T47D (cell line): ENCODE measurements around the gene AMER3.

Experiments
- DNase-seq, 2 experiments: peaks; one replicate each; pipeline versions ENCODE4 v3.0.0 to v3.0.0-alpha.2; 2011 to 2012; ENCODE audit warnings: low read depth in 1 of 2, low spot score in 1 of 2
- JUND ChIP-seq: IDR thresholded peaks from 2 replicates; pipeline ENCODE4 v1.6.1; 2012; ENCODE audit warnings: low read depth
- in situ Hi-C: cut with HindIII; loops from 2 replicates; pipeline ENCODE4 v1.10.0; 2016; ENCODE audit warnings: low sequenced_read_pairs, low pct_unique_long_range_greater_than_20kb

Gene AMER3

DNA sequence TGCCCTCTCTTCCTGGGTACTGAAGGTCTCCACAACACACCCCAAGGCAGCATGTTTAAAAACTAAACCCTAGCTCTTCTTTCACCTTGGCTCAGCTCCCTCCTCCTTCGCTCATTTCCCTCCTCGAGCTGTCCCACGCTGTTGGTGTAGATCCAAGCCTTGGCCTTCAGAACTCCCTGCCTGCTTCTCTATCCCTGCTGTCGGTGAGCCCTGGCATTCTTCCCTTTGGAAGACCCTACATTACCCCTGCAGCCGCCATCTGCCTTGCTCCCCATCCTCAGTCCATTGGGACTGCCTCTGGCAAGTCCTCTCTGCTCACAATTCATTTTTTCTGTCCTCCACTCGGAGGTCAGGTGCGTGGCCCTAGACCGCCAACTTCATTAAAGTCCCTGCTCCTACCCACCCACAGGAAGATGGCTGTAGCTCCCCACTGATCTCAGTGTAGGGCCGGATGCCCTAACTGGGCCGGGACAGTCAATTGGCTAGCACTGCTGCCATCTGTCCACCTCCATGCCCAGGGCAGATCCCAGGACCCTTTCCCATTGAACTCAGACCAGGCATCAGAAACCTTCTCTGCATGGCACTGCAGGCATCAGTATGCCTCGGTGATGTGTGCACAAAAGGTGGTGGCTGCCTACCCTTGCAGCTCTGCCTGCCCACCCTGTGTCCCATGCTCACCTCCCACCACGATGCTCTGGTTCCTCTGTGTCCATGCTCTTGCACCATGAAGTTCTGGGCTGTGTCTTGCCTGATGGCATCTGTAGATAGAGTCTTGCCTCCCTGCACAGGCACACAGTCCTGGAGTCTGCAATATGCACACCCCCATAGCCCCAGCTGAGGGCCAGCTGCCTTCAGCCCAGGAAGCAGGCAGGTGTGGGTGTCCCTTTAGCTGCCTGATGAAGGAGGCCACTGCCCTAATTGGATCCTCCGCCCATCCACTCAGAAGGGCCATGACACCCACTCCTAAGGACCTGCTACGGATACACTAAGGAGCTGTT, 5.7 kb downstream of the AMER3 start:
- in situ Hi-C loops = no loop called here
- TF ChIP-seq JUND = no peak
- DNase-seq = no peak

- in situ Hi-C loops = no loop called here
Observed at GRCh38 chr2:130762031-130762909, 6.9 kb downstream of the AMER3 start.

GRCh38 chr2:130762910-130763385, 7.6 kb downstream of the AMER3 start:
- in situ Hi-C loops = no loop called here
- TF ChIP-seq JUND = no peak
- DNase-seq = no peak

More at GRCh38 chr2:130762031-130762909, 6.9 kb downstream of the AMER3 start:
- no peak for TF ChIP-seq JUND
- no peak for DNase-seq

DNA sequence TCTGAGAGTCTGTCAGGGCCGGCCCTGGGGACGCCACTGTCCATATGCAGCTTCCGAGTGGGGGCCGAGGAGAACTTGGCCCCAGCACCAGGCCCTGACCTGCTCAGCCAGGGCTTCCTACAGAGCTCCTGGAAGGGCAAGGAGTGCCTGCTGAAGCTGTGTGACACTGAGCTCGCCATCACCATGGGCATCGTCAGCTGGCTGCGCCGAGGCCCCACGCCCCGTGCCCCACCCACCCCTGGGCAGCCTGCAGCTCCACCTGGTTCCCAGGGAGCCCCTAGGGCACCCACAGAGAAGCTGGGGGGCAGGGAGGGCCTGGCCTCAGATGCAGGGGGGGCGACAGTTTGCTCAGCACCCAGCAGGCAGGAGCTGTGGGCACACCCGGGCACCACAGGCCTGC, 8.1 kb downstream of the AMER3 start:
- in situ Hi-C loops = no loop called here
- DNase-seq = no peak
- no peak for TF ChIP-seq JUND

- in situ Hi-C loops = no loop called here
- TF ChIP-seq JUND = no peak
- no peak for DNase-seq
Observed at GRCh38 chr2:130764035-130764820, 8.9 kb downstream of the AMER3 start.

- no peak for DNase-seq
- in situ Hi-C loops = no loop called here
- TF ChIP-seq JUND = no peak
Observed at GRCh38 chr2:130764821-130765115, 9.4 kb downstream of the AMER3 start.

GRCh38 chr2:130765464-130765863, 10.1 kb downstream of the AMER3 start:
- TF ChIP-seq JUND = no peak
- in situ Hi-C loops = no loop called here
- no peak for DNase-seq

DNA sequence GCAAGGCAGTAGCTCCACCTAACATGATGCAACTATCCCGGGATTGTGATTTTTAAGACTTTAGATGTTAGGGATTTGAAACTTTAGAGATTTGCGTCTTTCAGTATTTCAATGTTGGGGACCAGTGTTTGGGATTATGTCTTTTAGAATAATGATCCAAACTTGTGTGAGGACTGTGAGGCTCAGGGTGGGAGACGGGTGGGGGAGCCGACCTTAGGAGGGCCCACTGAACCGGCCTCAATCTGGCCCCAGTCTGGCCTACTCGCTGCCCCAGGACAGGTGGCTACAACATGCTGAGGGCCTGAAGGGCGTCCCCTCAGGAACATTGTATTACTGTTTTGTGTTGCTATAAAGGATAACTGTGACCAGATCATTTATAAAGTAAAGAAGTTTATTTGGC, 10.7 kb downstream of the AMER3 start:
- no peak for TF ChIP-seq JUND
- in situ Hi-C loops = no loop called here
- DNase-seq = no peak

GRCh38 chr2:130766711-130767407, 11.5 kb downstream of the AMER3 start:
- no peak for DNase-seq
- TF ChIP-seq JUND = no peak
- in situ Hi-C loops = no loop called here

DNA sequence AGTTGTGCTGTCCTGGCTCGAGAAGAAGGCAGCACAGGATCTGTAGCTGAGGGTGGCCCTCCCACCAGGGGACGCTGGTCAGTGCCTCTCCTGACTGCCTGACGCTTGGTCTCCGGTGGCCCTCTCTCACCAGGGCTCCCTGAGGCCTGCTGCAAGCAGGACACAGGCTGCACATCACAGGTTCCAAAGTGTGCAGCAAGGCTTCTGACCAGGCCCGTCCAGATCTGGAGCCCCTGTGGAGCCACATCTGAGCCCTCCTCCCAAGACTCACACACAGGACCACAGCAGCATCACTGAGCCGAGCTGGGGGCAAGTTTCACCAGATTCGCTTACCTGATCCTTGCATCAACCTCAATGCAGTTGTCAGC, 12.1 kb downstream of the AMER3 start:
- in situ Hi-C loops = no loop called here
- no peak for DNase-seq
- TF ChIP-seq JUND = no peak

GRCh38 chr2:130768191-130768855, 13.0 kb downstream of the AMER3 start:
- in situ Hi-C loops = no loop called here
- TF ChIP-seq JUND = no peak
- DNase-seq = no peak

- TF ChIP-seq JUND = no peak
- in situ Hi-C loops = no loop called here
- no peak for DNase-seq
Observed at GRCh38 chr2:130769343-130769907, 14.1 kb downstream of the AMER3 start.
